Measurements from ENCODE around the gene CFDP1.

Gene CFDP1

DNA sequence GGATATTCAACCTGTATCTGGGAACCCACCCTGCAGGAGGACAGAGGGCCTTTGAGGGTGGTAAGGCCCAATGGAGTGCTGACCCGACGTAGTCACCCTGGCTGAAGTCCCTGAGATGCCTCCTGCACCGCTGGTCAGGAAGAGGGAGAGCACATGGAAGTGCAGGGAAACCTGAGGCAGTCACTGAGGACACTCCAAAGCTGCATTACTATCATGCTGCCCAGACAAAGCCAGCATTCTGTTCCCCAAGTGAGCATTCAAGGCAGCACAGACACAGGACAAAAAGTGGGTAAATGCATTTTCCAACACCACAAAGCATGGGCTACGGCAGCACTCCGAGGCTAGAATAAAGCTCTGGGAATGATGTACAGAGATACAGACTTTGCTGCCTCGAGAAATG, 135.0 kb downstream of the CFDP1 start:
- no CpG with 5 or more reads among the region's 6 CpGs for WGBS, 2 donors (ENCODE audit: extremely low coverage in 2 of 2, insufficient read length in 2 of 2, insufficient replicate concordance in 1 of 2)
- H2BK5ac ChIP-seq (ENCODE audit: low read length) = no peak overlapping the region
- no peak overlapping the region for H4K91ac ChIP-seq (ENCODE audit: low read depth, low read length, poor library complexity)
- peaks cover 4 to 9% of the 10 kb centered on the region in 2 donors for H3K4me1 ChIP-seq (ENCODE audit: control insufficient read depth in 2 of 2, insufficient read depth in 1 of 2, low read depth in 1 of 2, low read length in 2 of 2)
- H3K4me2 ChIP-seq (ENCODE audit: insufficient read depth, low read length, poor library complexity, severe bottlenecking) = no peak overlapping the region
- no peak overlapping the region for H3K27ac ChIP-seq (replicated peaks; ENCODE audit: low read length)
- no peak overlapping the region for H3K14ac ChIP-seq (ENCODE audit: low read length)
- no peaks in the 10 kb centered on the region for H3K27me3 ChIP-seq (ENCODE audit: control insufficient read depth in 3 of 3, insufficient read depth in 3 of 3, low read depth in 1 of 3, low read length in 3 of 3)
- no peak for DNase-seq (ENCODE audit: low spot score)
- no peak overlapping the region for H3K4me3 ChIP-seq (ENCODE audit: low read length in 2 of 2)
- H2BK12ac ChIP-seq (ENCODE audit: low read length) = no peak overlapping the region
- no peaks in the 10 kb centered on the region for H3K9me3 ChIP-seq (replicated peaks in 1 of 2; ENCODE audit: control insufficient read depth in 2 of 2, insufficient read depth in 1 of 2, low read depth in 1 of 2, low read length in 2 of 2)
- no peak overlapping the region for H2BK120ac ChIP-seq (ENCODE audit: low read depth, low read length)
- H3K18ac ChIP-seq (ENCODE audit: low read length) = no peak overlapping the region
- H3K9ac ChIP-seq (ENCODE audit: low read depth, low read length, poor library complexity) = no peak overlapping the region
- H2BK15ac ChIP-seq (ENCODE audit: low read length) = no peak overlapping the region
- no peak overlapping the region for H2AK5ac ChIP-seq (ENCODE audit: low read depth, low read length)
- H3K79me1 ChIP-seq (ENCODE audit: low read depth, low read length) = no peaks in the 10 kb centered on the region
- H2AFZ ChIP-seq (ENCODE audit: low read length) = no peak overlapping the region
- H3K23ac ChIP-seq (ENCODE audit: low read depth, low read length, poor library complexity) = no peak overlapping the region
- no peak overlapping the region for H4K8ac ChIP-seq (ENCODE audit: low read depth, low read length)
- peaks cover 14 to 79% of the 10 kb centered on the region in 2 donors for H3K36me3 ChIP-seq (replicated peaks in 1 of 2; ENCODE audit: control insufficient read depth in 2 of 2, insufficient read depth in 2 of 2, low read length in 2 of 2)
- no peak overlapping the region for H3K4ac ChIP-seq (ENCODE audit: low read length)

DNA sequence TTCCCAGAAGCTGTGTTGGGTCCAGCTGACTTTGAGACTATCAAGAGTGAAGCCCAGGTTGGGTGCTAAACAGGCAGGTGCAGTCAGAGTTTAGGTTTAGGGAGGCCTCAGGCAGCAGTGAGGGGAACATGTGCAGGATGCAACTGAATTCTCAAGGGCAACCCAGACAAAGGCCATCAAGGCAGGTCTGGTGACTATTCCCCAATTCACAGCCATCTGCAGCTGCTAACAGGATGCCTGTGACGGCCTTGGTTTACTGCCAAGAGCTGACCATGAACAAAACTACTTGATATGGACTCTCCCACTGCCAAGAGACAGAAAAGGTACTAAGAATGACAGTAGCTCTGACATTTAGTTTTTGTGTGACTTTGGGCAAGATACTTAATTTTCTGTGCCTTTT, 136.7 kb downstream of the CFDP1 start:
- H3K27me3 ChIP-seq (ENCODE audit: control insufficient read depth in 3 of 3, insufficient read depth in 3 of 3, low read depth in 1 of 3, low read length in 3 of 3) = no peaks in the 10 kb centered on the region

DNA sequence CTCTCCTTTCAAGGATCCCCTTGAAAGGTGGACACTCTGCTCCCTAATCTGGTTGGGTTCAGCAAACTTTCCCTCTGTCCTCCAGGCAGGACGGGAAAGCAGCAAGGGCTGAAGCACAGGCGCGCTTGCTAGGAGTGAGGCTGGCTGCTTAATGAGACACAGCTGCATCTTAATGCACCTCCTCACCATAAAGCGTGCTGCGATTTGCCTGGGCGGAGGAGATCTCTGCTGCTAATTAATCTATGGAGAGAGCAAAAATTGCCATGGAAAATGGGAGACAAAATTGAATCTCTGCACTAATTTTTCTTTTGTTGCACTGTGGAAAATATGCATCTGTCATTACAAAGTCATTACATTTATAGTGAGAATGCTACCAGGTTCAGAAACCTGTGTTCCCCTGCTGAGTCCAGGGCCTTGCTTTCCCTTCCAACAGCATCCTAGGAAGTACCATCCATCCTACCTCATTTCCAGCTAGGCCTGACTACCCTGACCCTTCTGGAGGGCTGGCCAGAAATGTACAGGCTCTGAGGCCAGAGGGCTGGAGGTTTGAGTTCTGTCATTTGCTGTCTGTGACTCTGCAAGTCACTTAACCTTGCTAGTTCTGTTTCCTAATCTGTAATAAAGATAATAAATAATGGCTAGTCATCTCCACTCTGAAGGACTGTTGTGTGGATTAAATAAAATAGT, 138.4 kb downstream of the CFDP1 start:
- Histone ChIP-seq H3K23ac (ENCODE audit: low read depth, low read length, poor library complexity) (no peak overlapping the region), H2BK120ac (ENCODE audit: low read depth, low read length) (no peak overlapping the region), H3K18ac (ENCODE audit: low read length) (no peak overlapping the region), H2BK12ac (ENCODE audit: low read length) (no peak overlapping the region), H3K79me1 (ENCODE audit: low read depth, low read length) (no peaks in the 10 kb centered on the region), H3K36me3 (replicated peaks in 1 of 2; ENCODE audit: control insufficient read depth in 2 of 2, insufficient read depth in 2 of 2, low read length in 2 of 2) (peaks cover 10 to 85% of the 10 kb centered on the region in 2 donors), H3K27me3 (ENCODE audit: control insufficient read depth in 3 of 3, insufficient read depth in 3 of 3, low read depth in 1 of 3, low read length in 3 of 3) (no peaks in the 10 kb centered on the region), H3K9me3 (replicated peaks in 1 of 2; ENCODE audit: control insufficient read depth in 2 of 2, insufficient read depth in 1 of 2, low read depth in 1 of 2, low read length in 2 of 2) (no peaks in the 10 kb centered on the region), H2BK15ac (ENCODE audit: low read length) (no peak overlapping the region), H4K91ac (ENCODE audit: low read depth, low read length, poor library complexity) (no peak overlapping the region), H4K8ac (ENCODE audit: low read depth, low read length) (no peak overlapping the region), H3K4me2 (ENCODE audit: insufficient read depth, low read length, poor library complexity, severe bottlenecking) (no peak overlapping the region), H3K4me3 (ENCODE audit: low read length in 2 of 2) (no peak overlapping the region), H2AK5ac (ENCODE audit: low read depth, low read length) (no peak overlapping the region), H3K9ac (ENCODE audit: low read depth, low read length, poor library complexity) (no peak overlapping the region), H2AFZ (ENCODE audit: low read length) (no peak overlapping the region), H3K27ac (replicated peaks; ENCODE audit: low read length) (no peak overlapping the region), H3K14ac (ENCODE audit: low read length) (no peak overlapping the region), H2BK5ac (ENCODE audit: low read length) (no peak overlapping the region), H3K4me1 (ENCODE audit: control insufficient read depth in 2 of 2, insufficient read depth in 1 of 2, low read depth in 1 of 2, low read length in 2 of 2) (peaks cover 6 to 9% of the 10 kb centered on the region in 2 donors), H3K4ac (ENCODE audit: low read length) (no peak overlapping the region)
- WGBS, 2 donors (ENCODE audit: extremely low coverage in 2 of 2, insufficient read length in 2 of 2, insufficient replicate concordance in 1 of 2) = no CpG with 5 or more reads among the region's 6 CpGs
- DNase-seq (ENCODE audit: low spot score) = no peak

More for the DNA sequence above, 136.7 kb downstream of the CFDP1 start:
- H3K79me1 ChIP-seq (ENCODE audit: low read depth, low read length) = no peaks in the 10 kb centered on the region
- peaks cover 9 to 84% of the 10 kb centered on the region in 2 donors for H3K36me3 ChIP-seq (replicated peaks in 1 of 2; ENCODE audit: control insufficient read depth in 2 of 2, insufficient read depth in 2 of 2, low read length in 2 of 2)
- no peak overlapping the region for H2BK120ac ChIP-seq (ENCODE audit: low read depth, low read length)
- H2BK15ac ChIP-seq (ENCODE audit: low read length) = no peak overlapping the region
- H3K14ac ChIP-seq (ENCODE audit: low read length) = no peak overlapping the region
- no peak overlapping the region for H4K91ac ChIP-seq (ENCODE audit: low read depth, low read length, poor library complexity)
- no peak overlapping the region for H3K4ac ChIP-seq (ENCODE audit: low read length)
- no peak overlapping the region for H3K18ac ChIP-seq (ENCODE audit: low read length)
- no peak overlapping the region for H3K4me2 ChIP-seq (ENCODE audit: insufficient read depth, low read length, poor library complexity, severe bottlenecking)
- H4K8ac ChIP-seq (ENCODE audit: low read depth, low read length) = no peak overlapping the region
- no peak overlapping the region for H3K9ac ChIP-seq (ENCODE audit: low read depth, low read length, poor library complexity)
- H2AFZ ChIP-seq (ENCODE audit: low read length) = no peak overlapping the region
- no peak overlapping the region for H3K27ac ChIP-seq (replicated peaks; ENCODE audit: low read length)
- no peak overlapping the region for H2BK5ac ChIP-seq (ENCODE audit: low read length)
- H2AK5ac ChIP-seq (ENCODE audit: low read depth, low read length) = no peak overlapping the region
- no peak overlapping the region for H3K4me3 ChIP-seq (ENCODE audit: low read length in 2 of 2)
- no peak overlapping the region for H2BK12ac ChIP-seq (ENCODE audit: low read length)
- H3K4me1 ChIP-seq (ENCODE audit: control insufficient read depth in 2 of 2, insufficient read depth in 1 of 2, low read depth in 1 of 2, low read length in 2 of 2) = peaks cover 6 to 9% of the 10 kb centered on the region in 2 donors
- DNase-seq (ENCODE audit: low spot score) = no peak
- WGBS, 2 donors (ENCODE audit: extremely low coverage in 2 of 2, insufficient read length in 2 of 2, insufficient replicate concordance in 1 of 2) = no CpG with 5 or more reads among the region's 1 CpG
- H3K9me3 ChIP-seq (replicated peaks in 1 of 2; ENCODE audit: control insufficient read depth in 2 of 2, insufficient read depth in 1 of 2, low read depth in 1 of 2, low read length in 2 of 2) = no peaks in the 10 kb centered on the region
- no peak overlapping the region for H3K23ac ChIP-seq (ENCODE audit: low read depth, low read length, poor library complexity)

DNA sequence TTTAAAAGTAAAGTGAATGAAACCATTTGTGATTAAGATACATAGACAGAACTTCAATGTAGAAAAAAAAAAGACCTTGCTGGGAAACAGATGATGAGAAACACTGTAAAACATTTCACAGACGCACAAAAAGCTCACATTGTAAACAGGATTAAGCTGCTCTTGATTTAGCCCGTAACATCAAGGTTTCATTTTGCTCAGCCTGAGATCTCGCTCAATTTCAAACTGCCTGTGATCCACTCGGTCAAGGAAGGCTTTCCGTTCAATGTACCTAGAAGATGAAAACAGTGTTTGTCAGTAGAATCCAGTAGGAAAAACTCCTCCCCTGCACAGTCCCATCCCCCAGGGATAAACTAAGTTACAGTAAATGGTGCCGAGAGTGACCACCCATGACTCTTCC, 139.5 kb downstream of the CFDP1 start:
- no peak overlapping the region for H2BK15ac ChIP-seq (ENCODE audit: low read length)
- peaks cover 12 to 87% of the 10 kb centered on the region in 2 donors for H3K36me3 ChIP-seq (replicated peaks in 1 of 2; ENCODE audit: control insufficient read depth in 2 of 2, insufficient read depth in 2 of 2, low read length in 2 of 2)
- H3K27ac ChIP-seq (replicated peaks; ENCODE audit: low read length) = no peak overlapping the region

More for the DNA sequence above, 139.5 kb downstream of the CFDP1 start:
- H2BK5ac ChIP-seq (ENCODE audit: low read length) = no peak overlapping the region
- no peak overlapping the region for H3K14ac ChIP-seq (ENCODE audit: low read length)
- H3K9me3 ChIP-seq (replicated peaks in 1 of 2; ENCODE audit: control insufficient read depth in 2 of 2, insufficient read depth in 1 of 2, low read depth in 1 of 2, low read length in 2 of 2) = no peaks in the 10 kb centered on the region
- H3K27me3 ChIP-seq (ENCODE audit: control insufficient read depth in 3 of 3, insufficient read depth in 3 of 3, low read depth in 1 of 3, low read length in 3 of 3) = no peaks in the 10 kb centered on the region
- H3K9ac ChIP-seq (ENCODE audit: low read depth, low read length, poor library complexity) = no peak overlapping the region
- no peak overlapping the region for H3K18ac ChIP-seq (ENCODE audit: low read length)
- H4K8ac ChIP-seq (ENCODE audit: low read depth, low read length) = no peak overlapping the region
- no peak overlapping the region for H2BK120ac ChIP-seq (ENCODE audit: low read depth, low read length)
- H3K4me3 ChIP-seq (ENCODE audit: low read length in 2 of 2) = no peak overlapping the region
- H3K79me1 ChIP-seq (ENCODE audit: low read depth, low read length) = no peaks in the 10 kb centered on the region
- no CpG with 5 or more reads among the region's 6 CpGs for WGBS, 2 donors (ENCODE audit: extremely low coverage in 2 of 2, insufficient read length in 2 of 2, insufficient replicate concordance in 1 of 2)
- H2AK5ac ChIP-seq (ENCODE audit: low read depth, low read length) = no peak overlapping the region
- H3K23ac ChIP-seq (ENCODE audit: low read depth, low read length, poor library complexity) = no peak overlapping the region
- no peak overlapping the region for H3K4me2 ChIP-seq (ENCODE audit: insufficient read depth, low read length, poor library complexity, severe bottlenecking)
- peaks cover 6% of the 10 kb centered on the region in 2 donors for H3K4me1 ChIP-seq (ENCODE audit: control insufficient read depth in 2 of 2, insufficient read depth in 1 of 2, low read depth in 1 of 2, low read length in 2 of 2)
- H3K4ac ChIP-seq (ENCODE audit: low read length) = no peak overlapping the region
- H2AFZ ChIP-seq (ENCODE audit: low read length) = no peak overlapping the region
- no peak overlapping the region for H2BK12ac ChIP-seq (ENCODE audit: low read length)
- DNase-seq (ENCODE audit: low spot score) = no peak
- no peak overlapping the region for H4K91ac ChIP-seq (ENCODE audit: low read depth, low read length, poor library complexity)

Measured in neuronal stem cell (in vitro differentiated cells).